Measurements from ENCODE around the gene METTL22. TPM values are rescaled to one million over a fixed set of nuclear protein-coding genes. Genes with fewer than 3 reads are reported as not detected.

The METTL22 gene
- total and polyA plus RNA-seq, 4 donors: 6.5 to 17.9 (median 14.4) TPM

GRCh38 chr16:8645141-8645521, 23.6 kb downstream of the METTL22 start (continued):
- TF ChIP-seq RXRA (IDR thresholded peaks at IDR 0.05) (no peak), TAF1 (conservative IDR thresholded peaks at IDR 0.05) (no peak), FOXA2 (IDR thresholded peaks at IDR 0.05) (no peak), JUND (IDR thresholded peaks at IDR 0.05) (no peak)

DNA sequence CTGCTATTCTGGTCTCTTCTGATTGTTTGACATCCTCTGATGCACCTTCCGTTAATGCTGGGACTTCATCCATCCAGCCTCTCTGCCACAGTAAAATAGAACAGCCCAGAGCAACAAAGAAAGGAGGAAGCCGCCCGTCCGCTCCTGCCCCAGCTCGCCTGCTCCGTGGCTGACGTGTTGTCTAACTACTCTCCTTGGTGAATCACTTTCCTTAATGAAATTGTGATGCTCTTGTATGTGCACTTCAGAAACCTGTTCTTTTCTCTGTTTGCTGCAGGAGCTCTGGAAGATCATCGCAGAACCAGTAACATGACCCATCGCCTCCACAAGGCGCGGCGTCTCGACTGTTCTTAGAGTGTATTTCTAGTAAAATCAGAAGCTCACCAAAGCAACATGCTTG, 24.3 kb downstream of the METTL22 start:
- no peaks in the 10 kb centered on the region for H3K4me1 ChIP-seq (ENCODE audit: control insufficient read depth in 4 of 4, insufficient read depth in 4 of 4, low read length in 3 of 4)
- no peak for DNase-seq (ENCODE audit: low spot score)

GRCh38 chr16:8646326-8647053, 25.0 kb downstream of the METTL22 start:
- Histone ChIP-seq H3K4me3 (ENCODE audit: low read depth in 1 of 3, low read length in 3 of 3) (no peak overlapping the region), H3K27ac (ENCODE audit: low read depth in 1 of 2, low read length in 2 of 2) (no peak overlapping the region), H3K9me3 (ENCODE audit: control insufficient read depth in 4 of 4, low read length in 3 of 4) (no peaks in the 10 kb centered on the region), H3K9ac (ENCODE audit: low read depth in 1 of 2, low read length in 2 of 2) (no peak overlapping the region), H3K27me3 (ENCODE audit: control insufficient read depth in 4 of 4, insufficient read depth in 4 of 4, low read length in 3 of 4) (no peaks in the 10 kb centered on the region), H3K36me3 (ENCODE audit: control insufficient read depth in 4 of 4, insufficient read depth in 3 of 4, low read depth in 1 of 4, low read length in 3 of 4) (peaks cover 21 to 68% (median 44%) of the 10 kb centered on the region in 4 donors), H3K4me1 (ENCODE audit: control insufficient read depth in 4 of 4, insufficient read depth in 4 of 4, low read length in 3 of 4) (no peaks in the 10 kb centered on the region)
- 87% methylated on average over 13 of the region's 13 CpGs for WGBS
- DNase-seq (ENCODE audit: low spot score): peak; percentile 64
- no peak for TF ChIP-seq REST (IDR thresholded peaks at IDR 0.05)
- TF ChIP-seq SP1 (IDR thresholded peaks at IDR 0.05): no peak
- no peak for TF ChIP-seq EGR1 (IDR thresholded peaks at IDR 0.05; ENCODE audit: low read depth in 2 of 2)
- TF ChIP-seq HNF4G (IDR thresholded peaks at IDR 0.05): no peak
- no peak for TF ChIP-seq NR2F2 (IDR thresholded peaks at IDR 0.05)
- no peak for TF ChIP-seq TAF1 (conservative IDR thresholded peaks at IDR 0.05)
- TF ChIP-seq, protein P1, sequence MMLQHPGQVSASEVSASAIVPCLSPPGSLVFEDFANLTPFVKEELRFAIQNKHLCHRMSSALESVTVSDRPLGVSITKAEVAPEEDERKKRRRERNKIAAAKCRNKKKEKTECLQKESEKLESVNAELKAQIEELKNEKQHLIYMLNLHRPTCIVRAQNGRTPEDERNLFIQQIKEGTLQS (IDR thresholded peaks at IDR 0.05): no peak
- no peak for TF ChIP-seq ZBTB33 (IDR thresholded peaks at IDR 0.05)
- TF ChIP-seq RXRA (IDR thresholded peaks at IDR 0.05): no peak
- TF ChIP-seq JUND (IDR thresholded peaks at IDR 0.05): no peak

More for the DNA sequence above, 24.3 kb downstream of the METTL22 start:
- Histone ChIP-seq H3K27me3 (ENCODE audit: control insufficient read depth in 4 of 4, insufficient read depth in 4 of 4, low read length in 3 of 4) (no peaks in the 10 kb centered on the region), H3K36me3 (ENCODE audit: control insufficient read depth in 4 of 4, insufficient read depth in 3 of 4, low read depth in 1 of 4, low read length in 3 of 4) (peaks cover 24 to 74% (median 49%) of the 10 kb centered on the region in 4 donors), H3K4me3 (ENCODE audit: low read depth in 1 of 3, low read length in 3 of 3) (no peak overlapping the region), H3K27ac (ENCODE audit: low read depth in 1 of 2, low read length in 2 of 2) (no peak overlapping the region), H3K9ac (ENCODE audit: low read depth in 1 of 2, low read length in 2 of 2) (no peak overlapping the region), H3K9me3 (ENCODE audit: control insufficient read depth in 4 of 4, low read length in 3 of 4) (no peaks in the 10 kb centered on the region)
- no peak for TF ChIP-seq ZBTB33 (IDR thresholded peaks at IDR 0.05)
- TF ChIP-seq RXRA (IDR thresholded peaks at IDR 0.05): no peak
- no peak for TF ChIP-seq CTCF (IDR thresholded peaks at IDR 0.05; ENCODE audit: low read depth, low read length, missing input control)
- no peak for TF ChIP-seq JUND (IDR thresholded peaks at IDR 0.05)
- no peak for TF ChIP-seq GABPA (IDR thresholded peaks at IDR 0.05 in 1 of 2, conservative IDR thresholded peaks at IDR 0.05 in 1 of 2)
- TF ChIP-seq, protein P1 (IDR thresholded peaks at IDR 0.05): no peak
- 95% methylated on average over 13 of the region's 13 CpGs for WGBS

Measured in liver (tissue), 9 donors.